ENCODE measurements around the gene CAPNS1.
"Not testable (repeated sequence)": the region's sequence is repeated elsewhere in the genome, so short reads cannot be mapped to it uniquely, and the experiment has no call there.

The CAPNS1 gene

DNA sequence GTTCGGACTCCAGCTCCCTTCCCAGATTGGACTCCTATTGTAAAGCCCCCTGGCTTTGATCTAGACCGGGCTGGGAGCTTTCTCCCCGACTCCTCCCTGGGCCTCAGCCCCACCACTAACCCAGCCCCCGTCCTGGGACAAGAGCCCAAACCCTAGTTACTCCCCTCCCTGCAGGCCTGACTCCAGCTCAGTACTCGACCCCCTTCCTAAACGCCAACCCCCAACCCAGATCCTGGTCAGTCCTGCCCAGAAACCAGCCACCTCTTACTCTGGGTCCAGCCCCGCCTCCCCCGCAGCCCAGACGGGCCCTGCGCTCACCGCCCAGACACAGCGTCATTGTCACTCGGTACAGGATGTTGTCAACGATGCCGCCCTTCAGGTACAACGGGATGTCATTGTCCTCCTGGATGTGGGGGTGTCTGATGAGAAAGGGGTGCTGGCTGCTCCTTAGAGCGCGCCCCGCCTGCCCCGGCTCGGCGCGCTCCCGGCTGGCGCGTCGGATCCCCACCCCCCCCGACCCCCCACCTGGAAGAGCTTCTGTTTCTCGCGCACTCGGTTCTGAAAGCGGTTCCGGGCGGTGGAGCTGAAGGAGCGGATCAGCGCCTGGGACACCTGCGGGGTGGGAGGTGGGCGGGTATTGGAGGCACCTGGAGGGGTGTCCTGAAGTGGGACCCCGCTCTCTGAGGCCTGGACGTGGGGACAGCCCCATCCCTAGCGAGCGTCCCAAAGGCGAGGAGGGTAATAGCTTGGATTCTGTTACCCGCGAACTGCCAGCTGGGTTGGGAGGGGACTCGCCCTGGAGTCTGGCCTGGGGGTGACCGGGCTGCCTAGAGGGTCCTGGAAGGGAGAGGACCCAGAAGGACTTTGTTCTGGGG lies 11.5 kb downstream of the CAPNS1 start:
- FAIRE-seq: no peak

DNA sequence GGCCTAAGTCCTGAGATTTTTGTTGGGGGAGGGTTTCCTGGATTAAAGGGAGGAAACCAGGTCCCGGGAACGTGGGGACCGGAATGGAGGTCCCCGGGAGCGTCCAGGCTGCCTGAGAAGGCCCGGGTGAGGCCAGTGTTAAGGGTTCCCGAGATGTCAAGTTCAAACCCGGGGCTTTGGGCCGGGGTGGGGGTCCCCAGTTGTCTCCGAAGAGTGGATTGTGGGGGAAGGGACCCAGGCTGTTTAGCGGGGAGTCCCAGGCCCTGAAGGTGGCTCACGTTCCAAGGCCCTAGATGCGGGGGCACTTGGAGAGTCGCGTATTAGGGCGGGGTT lies 12.1 kb downstream of the CAPNS1 start:
- no peak for FAIRE-seq

DNA sequence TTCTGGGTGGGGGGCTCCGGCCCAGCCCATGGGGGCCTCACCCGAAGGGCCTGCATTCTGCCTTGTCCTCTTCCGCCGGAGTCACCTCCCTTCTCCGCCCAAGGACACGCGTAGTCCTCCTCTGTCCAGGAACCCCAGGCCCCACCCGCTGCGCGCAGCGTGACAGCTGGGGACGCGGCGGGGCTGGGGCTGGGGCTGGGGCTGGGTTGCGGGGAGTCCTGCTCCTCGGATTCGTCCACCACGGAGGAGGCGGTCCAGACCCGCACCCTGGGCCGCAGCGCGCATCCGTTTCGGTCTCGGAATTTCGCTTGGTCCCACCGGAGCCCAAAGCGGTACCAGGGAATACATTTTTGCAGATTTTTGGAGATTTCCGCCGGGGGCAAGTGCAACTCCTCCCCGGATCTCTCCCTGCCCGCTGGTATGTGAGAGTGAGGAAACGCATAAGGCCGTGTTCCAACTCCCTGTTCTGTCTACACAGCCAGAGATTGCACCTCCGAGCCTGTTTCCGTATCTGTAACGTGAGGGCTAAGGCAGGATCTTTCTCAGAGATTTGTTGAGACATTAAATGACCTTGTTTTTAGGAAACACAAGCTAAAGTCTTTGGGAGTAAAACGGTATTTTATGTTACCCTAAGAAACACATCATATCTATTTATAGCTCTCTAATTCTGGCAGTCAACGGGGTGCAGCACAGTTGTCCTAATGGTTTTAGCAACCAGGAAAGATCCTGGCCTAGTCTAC lies 12.7 kb downstream of the CAPNS1 start, which contains the start of gene COX7A1:
Gene COX7A1 (minus strand): TSS at position 96 of the 740 bp plus-strand sequence. CDS start 40 bp downstream, at position 56.
- no peak for FAIRE-seq

DNA sequence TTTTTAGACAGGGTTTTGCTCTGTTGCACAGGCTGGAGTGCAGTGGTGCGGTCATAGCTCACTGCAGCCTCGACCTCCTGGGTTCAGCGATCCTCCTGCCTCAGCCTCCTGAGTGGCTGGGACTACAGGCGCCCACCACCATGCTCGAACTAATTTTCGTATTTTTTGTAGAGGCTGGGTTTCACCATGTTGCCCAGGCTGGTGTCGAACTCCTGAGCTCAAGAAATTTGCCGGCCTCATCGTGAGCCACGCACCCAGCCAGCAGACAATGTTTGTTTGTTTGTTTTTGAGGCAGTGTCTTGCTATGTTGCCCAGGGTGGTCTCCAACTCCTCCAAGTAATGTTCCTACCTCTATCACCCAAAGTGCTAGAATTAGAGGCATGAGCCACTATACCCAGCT lies 13.3 kb downstream of the CAPNS1 start:
- FAIRE-seq: no peak

DNA sequence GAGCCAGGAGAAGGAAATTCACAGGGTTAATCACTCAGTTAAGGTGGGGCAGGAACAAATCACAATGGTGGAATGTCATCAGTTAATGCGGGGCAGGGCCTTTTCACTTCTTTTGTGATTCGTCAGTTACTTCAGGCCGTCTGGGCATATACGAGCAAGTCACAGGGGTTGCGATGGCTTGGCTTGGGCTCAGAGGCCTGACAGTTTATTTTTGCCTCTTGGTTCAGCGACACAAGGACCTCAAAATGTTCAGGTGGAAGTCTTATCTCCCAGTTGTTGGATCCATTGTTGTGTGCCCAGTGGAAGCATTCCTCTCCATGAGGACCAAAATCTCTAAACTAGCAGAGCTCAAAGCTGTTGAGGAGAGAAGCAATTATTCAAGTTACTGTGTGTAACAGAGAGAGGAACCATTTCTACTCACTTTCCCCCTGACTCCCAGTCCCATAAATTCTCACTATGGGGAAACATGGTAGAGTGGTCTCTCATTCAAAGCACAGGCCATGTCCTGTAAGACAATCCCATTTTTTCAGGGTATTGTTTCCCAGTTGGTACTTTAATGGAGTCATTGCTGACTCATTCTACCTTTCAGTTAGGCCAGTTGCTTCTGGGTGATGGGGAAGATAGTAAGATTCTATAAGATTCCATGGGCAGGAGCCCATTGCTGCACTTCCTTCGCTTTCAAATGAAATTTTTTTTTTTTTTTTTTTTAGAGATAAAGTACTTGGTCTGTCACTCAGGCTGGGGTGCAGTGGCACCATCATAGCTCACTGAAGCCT lies 21.1 kb downstream of the CAPNS1 start:
- no peak for FAIRE-seq

DNA sequence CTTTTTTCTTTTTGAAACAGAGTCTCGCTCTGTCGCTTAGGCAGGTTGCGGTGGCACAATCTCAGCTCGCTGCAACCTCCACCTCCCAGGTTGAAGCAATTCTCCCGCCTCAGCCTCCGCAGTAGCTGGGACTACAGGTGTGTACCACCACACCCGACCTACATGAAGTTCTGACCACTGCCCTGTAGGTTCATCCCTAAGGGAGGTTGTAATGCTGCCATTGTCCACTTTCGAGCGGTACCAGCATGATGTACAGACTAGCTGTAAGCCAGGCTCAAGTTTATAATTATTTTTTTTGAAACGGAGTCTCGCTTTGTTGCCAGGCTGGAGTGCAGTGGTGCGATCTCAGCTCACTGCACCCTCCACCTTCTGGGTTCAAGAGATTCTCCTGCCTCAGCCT lies 23.9 kb downstream of the CAPNS1 start:
- FAIRE-seq: no peak

DNA sequence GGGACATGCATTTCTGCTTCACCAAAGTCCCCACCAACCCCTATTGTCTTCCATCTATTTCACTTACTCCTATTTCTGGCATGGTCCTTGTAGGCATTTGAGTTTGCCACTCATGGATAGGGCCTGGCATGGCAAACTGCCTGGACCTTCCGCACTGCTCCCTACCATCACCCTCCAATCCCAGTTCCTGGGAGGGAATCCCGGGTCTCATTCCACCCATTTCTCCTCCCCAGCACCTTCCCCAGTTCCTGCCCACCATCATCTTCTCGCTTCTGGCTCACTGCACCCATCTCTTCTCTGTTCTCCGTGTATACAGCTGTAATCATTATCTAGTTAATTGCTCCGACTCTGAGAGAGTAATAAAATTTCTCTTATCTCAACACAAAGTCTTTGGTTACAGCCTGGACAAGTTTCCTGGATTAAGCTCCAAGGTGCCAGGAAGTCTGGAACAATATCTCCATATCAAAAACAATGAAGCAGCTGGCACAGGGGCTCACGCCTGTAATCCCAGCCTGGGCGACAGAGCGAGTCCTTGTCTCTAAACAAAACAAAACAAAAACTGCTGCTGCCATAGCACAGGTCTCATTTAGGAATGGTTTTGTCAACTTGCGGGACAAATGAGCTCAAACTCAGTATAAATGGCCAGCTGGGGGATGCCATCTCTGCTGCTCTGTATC lies 29.4 kb downstream of the CAPNS1 start:
- no peak for FAIRE-seq

DNA sequence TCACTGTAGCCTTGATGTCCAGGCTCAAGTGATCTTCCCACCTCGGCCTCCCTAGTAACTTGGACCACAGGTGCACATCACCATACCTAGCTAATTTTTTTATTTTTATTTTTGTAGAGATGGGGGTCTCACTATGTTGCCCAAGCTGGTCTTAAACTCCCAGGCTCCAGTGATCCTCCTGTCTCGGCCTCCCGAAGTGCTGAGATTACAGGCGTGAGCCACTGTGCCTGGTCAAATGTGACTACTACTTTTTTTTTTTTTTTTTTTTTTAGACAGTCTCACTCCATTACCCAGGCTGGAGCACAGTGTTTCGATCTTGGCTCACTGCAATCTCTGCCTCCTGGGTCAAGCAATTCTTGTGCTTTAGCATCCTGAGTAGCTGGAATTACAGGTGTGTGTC lies 33.0 kb downstream of the CAPNS1 start:
- FAIRE-seq: no peak

DNA sequence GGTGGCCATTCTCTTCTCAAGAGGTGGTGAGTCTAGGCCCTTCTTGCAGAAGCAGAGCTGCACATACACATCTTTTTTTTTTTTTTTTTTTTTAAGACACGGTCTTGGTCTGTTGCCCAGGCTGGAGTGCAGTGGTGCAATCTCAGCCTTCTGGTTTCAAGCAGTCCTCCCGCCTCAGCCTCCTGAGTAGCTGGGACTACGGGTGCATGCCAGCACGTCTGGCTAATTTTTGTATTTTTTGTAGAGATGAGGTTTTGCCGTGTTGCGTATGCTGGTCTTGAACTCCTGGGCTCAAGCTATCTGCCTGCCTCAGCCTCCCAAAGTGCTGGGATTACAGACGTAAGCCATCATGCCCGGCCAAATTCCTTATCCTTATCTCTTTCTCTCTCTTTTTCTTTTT lies 34.0 kb downstream of the CAPNS1 start:
- not testable (repeated sequence) for FAIRE-seq

DNA sequence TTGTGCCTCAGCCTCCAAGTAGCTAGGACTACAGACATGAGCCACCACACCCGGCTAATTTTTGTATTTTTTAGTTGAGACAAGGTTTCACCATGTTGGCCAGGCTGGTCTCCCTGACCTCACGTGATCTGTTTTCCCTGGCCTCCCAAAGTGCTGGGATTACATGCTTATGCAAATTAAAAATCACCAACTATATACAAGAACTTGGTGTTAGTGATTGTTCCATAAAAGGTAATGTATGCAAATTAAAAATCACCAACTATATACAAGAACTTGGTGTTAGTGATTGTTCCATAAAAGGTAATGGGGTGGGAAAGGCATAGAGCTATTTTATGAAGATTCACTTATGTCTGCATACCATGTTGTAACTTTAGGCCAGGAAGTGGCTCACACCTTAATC lies 39.2 kb downstream of the CAPNS1 start:
- FAIRE-seq: not testable (repeated sequence)

DNA sequence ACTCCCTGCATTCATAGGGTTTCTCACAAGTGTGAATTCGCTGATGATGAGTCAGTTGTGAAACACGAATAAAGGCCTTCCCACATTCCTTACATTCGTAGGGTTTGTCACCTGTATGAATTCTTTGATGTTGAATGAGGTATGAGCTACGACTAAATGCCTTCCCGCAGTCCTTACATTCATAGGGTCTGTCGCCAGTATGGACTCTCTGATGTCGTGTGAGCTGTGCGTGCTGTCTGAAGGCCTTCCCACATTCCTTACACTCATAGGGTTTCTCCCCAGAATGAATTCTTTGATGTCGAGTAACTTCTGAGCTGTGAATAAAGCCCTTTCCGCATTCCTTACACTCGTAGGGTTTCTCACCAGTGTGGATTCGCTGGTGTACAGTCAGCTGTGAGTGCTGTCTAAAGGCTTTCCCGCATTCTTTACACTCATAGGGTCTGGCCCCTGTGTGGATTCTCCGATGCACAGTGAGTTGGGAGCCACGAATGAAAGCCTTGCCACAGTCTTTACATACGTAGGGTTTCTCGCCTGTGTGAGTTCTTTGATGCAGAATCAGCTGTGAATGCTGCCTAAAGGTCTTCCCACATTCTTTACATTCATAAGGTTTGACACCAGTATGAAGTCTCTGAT lies 42.9 kb downstream of the CAPNS1 start:
- FAIRE-seq: no peak

DNA sequence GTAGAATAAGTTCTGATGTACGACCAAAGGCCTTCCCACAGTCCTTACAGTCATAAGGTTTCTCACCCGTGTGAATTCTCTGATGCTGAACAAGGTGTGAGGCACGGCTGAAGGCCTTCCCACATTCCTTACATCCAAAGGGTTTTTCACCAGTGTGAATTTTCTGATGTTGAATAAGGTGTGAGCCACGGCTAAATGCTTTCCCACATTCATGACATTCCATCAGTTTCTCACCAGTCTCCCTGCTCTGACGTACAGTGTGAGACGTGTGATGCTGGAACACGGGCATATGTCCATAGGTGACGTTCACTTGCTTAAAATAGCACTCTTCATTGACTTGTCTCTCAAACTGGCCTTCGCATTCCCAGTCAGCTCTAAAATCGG lies 43.4 kb downstream of the CAPNS1 start:
- FAIRE-seq: no peak

DNA sequence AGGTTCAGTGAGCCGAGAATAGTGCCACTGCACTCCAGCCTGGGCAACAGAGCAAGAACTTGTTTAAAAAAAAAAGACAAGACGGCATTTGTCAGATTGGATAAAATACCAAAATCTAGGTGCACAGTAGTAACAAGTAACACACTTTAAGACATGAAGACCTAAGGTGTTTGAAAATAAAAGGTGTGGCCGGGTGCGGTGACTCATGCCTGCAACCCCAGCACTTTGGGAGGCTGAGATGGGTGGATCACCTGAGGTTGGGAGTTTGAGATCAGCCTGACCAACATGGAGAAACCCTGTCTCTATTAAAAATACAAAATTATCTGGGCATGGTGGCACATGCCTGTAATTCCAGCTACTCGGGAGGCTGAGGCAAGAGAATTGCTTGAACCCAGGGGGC lies 46.9 kb downstream of the CAPNS1 start:
- FAIRE-seq: not testable (repeated sequence)

DNA sequence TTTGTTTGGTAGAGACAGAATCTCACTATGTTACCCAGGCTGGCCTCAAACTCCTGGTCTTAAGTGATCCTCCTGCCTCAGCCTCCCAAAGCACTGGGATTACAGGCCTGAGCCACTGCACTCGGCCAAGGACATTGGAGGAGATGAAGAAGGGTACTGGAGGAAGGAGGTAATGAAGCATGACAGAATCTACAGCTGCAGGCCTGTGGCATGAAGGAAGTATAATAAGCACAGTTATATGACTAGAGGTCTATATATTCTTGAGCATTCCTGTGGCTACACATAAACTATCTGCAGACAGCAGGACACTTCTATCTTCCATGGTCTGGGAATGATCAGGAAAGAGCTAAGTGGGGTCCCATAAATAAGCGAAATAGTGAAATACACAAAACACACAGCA lies 56.4 kb downstream of the CAPNS1 start:
- FAIRE-seq: no peak

DNA sequence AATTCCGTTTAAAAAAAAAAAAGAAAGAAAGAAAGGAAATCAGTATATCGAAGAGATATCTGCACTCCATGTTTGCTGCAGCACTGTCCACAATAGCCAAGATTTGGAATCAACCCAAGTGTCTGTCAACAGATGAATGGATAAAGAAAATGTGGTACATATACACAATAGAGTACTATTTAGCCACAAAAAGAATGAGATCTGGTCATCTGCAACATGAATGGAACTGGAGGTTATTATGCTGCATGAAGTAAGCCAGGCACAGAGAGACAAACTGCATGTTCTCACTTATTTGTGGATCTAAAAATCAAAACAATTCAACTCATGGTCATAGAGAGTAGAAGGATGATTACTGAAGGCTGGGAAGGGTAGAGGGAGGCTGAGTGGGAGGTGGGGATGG lies 58.3 kb downstream of the CAPNS1 start:
- no peak for FAIRE-seq

Measured in endometrium (tissue), 2 donors.